ENCODE measurements around the gene IVNS1ABP.

The IVNS1ABP gene

GRCh38 chr1:185267301-185267700 lies 49.7 kb downstream of the IVNS1ABP start:
- no peak overlapping the region for H3K4me3 ChIP-seq (ENCODE audit: low read depth, low read length)
- H3K4me2 ChIP-seq (ENCODE audit: low read length) = no peak overlapping the region
- H3K79me2 ChIP-seq = no peaks in the 10 kb centered on the region
- no peaks in the 10 kb centered on the region for H3K4me1 ChIP-seq
- H3K27me3 ChIP-seq (ENCODE audit: control insufficient read depth, insufficient read depth, low read length) = no peaks in the 10 kb centered on the region
- no peaks in the 10 kb centered on the region for H3K9me3 ChIP-seq (ENCODE audit: control insufficient read depth, low read length)
- H3K9ac ChIP-seq = no peak overlapping the region
- no peak for TF ChIP-seq CTCF (IDR thresholded peaks at IDR 0.05)
- H3K27ac ChIP-seq = no peak overlapping the region
- H3K36me3 ChIP-seq (ENCODE audit: control insufficient read depth, insufficient read depth, low read length) = no peaks in the 10 kb centered on the region
- H2AFZ ChIP-seq = no peak overlapping the region

GRCh38 chr1:185265314-185265713 lies 51.7 kb downstream of the IVNS1ABP start:
- H3K79me2 ChIP-seq = no peaks in the 10 kb centered on the region
- no peak for TF ChIP-seq CTCF (IDR thresholded peaks at IDR 0.05)
- no peak overlapping the region for H3K27ac ChIP-seq
- H2AFZ ChIP-seq = no peak overlapping the region
- H3K4me3 ChIP-seq (ENCODE audit: low read depth, low read length) = no peak overlapping the region
- H3K9ac ChIP-seq = no peak overlapping the region
- H3K36me3 ChIP-seq (ENCODE audit: control insufficient read depth, insufficient read depth, low read length) = no peaks in the 10 kb centered on the region
- no peak overlapping the region for H3K4me2 ChIP-seq (ENCODE audit: low read length)
- no peaks in the 10 kb centered on the region for H3K9me3 ChIP-seq (ENCODE audit: control insufficient read depth, low read length)
- H3K4me1 ChIP-seq = peaks cover under 1% of the 10 kb centered on the region
- H3K27me3 ChIP-seq (ENCODE audit: control insufficient read depth, insufficient read depth, low read length) = no peaks in the 10 kb centered on the region

- Histone ChIP-seq H3K79me2 (no peaks in the 10 kb centered on the region), H3K27ac (no peak overlapping the region), H3K4me3 (ENCODE audit: low read depth, low read length) (no peak overlapping the region), H3K36me3 (ENCODE audit: control insufficient read depth, insufficient read depth, low read length) (no peaks in the 10 kb centered on the region), H3K4me1 (peaks cover 7% of the 10 kb centered on the region), H3K4me2 (ENCODE audit: low read length) (no peak overlapping the region), H3K27me3 (ENCODE audit: control insufficient read depth, insufficient read depth, low read length) (no peaks in the 10 kb centered on the region), H3K9me3 (ENCODE audit: control insufficient read depth, low read length) (no peaks in the 10 kb centered on the region), H2AFZ (no peak overlapping the region), H3K9ac (no peak overlapping the region)
- no peak for TF ChIP-seq CTCF (IDR thresholded peaks at IDR 0.05)
Observed at GRCh38 chr1:185263780-185264179, 53.3 kb downstream of the IVNS1ABP start.

- no peaks in the 10 kb centered on the region for H3K27me3 ChIP-seq (ENCODE audit: control insufficient read depth, insufficient read depth, low read length)
- peaks cover 7% of the 10 kb centered on the region for H3K4me1 ChIP-seq
- H2AFZ ChIP-seq = no peak overlapping the region
- no peak overlapping the region for H3K27ac ChIP-seq
- H3K79me2 ChIP-seq = no peaks in the 10 kb centered on the region
- H3K4me2 ChIP-seq (ENCODE audit: low read length) = no peak overlapping the region
- no peaks in the 10 kb centered on the region for H3K9me3 ChIP-seq (ENCODE audit: control insufficient read depth, low read length)
- TF ChIP-seq CTCF (IDR thresholded peaks at IDR 0.05) = no peak
- no peak overlapping the region for H3K9ac ChIP-seq
- no peak overlapping the region for H3K4me3 ChIP-seq (ENCODE audit: low read depth, low read length)
- no peaks in the 10 kb centered on the region for H3K36me3 ChIP-seq (ENCODE audit: control insufficient read depth, insufficient read depth, low read length)
Observed at GRCh38 chr1:185263292-185263691, 53.8 kb downstream of the IVNS1ABP start.

- Histone ChIP-seq H3K4me1 (peaks cover 7% of the 10 kb centered on the region), H3K9me3 (ENCODE audit: control insufficient read depth, low read length) (no peaks in the 10 kb centered on the region), H3K9ac (no peak overlapping the region), H3K4me2 (ENCODE audit: low read length) (no peak overlapping the region), H3K4me3 (ENCODE audit: low read depth, low read length) (no peak overlapping the region), H3K79me2 (no peaks in the 10 kb centered on the region), H2AFZ (no peak overlapping the region), H3K27me3 (ENCODE audit: control insufficient read depth, insufficient read depth, low read length) (no peaks in the 10 kb centered on the region), H3K36me3 (ENCODE audit: control insufficient read depth, insufficient read depth, low read length) (no peaks in the 10 kb centered on the region), H3K27ac (no peak overlapping the region)
- TF ChIP-seq CTCF (IDR thresholded peaks at IDR 0.05) = no peak
Observed at GRCh38 chr1:185262151-185262550, 54.9 kb downstream of the IVNS1ABP start.

Data from parathyroid adenoma (tissue), 2 donors.